Central memory CD4-positive, alpha-beta T cell (primary cell): Measurements from ENCODE around the gene DERL2.
A peak's percentile ranks its signal among the peaks of the same experiment; 100 is the strongest.

Experiments
- DNase-seq: peaks from one replicate; pipeline ENCODE4 v3.0.0; 2022

DERL2 gene

GRCh38 chr17:5500589-5501391 is 14.8 kb upstream of the DERL2 start:
- peak; percentile 79 for DNase-seq

- DNase-seq, result peak; percentile 1
These were observed 14.2 kb upstream of the DERL2 start for GRCh38 chr17:5500247-5500588.

GRCh38 chr17:5499476-5500231 is 13.7 kb upstream of the DERL2 start:
- no peak for DNase-seq

- no peak for DNase-seq
These were observed 7.0 kb upstream of the DERL2 start for GRCh38 chr17:5492970-5493369.

DNA sequence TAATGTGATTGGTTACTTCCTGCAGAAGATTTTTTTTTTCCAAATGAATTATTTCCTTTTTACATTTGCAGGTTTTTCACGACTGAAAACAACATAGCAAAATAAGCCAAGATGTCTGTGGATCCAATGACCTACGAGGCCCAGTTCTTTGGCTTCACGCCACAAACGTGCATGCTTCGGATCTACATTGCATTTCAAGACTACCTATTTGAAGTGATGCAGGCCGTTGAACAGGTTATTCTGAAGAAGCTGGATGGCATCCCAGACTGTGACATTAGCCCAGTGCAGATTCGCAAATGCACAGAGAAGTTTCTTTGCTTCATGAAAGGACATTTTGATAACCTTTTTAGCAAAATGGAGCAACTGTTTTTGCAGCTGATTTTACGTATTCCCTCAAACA is 2.8 kb upstream of the DERL2 start:
- DNase-seq, result no peak

- peak; percentile 99 for DNase-seq
These were observed 487 bp upstream of the DERL2 start, which contains the start of gene MIS12 for GRCh38 chr17:5486206-5487124. Gene MIS12 (plus strand): TSS chr17:5486566. CDS start chr17:5488863, 2,297 bp downstream.

DNA sequence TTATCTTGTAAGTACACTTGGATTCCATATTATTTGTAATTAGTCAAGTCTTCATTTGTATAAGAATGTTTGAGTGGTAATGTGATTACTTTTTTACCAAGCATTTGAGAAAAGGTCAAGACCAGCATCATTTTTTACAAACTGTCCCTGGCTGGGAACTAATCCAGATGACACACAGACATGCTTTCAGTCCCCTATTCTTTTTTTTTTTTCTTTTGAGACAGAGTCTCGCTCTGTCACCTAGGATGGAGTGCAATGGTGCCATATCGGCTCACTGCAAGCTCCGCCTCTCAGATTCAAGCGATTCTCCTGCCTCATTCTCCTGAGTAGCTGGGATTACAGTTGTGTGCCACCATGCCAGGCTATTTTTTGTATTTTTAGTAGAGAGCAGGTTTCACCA is 4.5 kb downstream of the DERL2 start:
- no peak for DNase-seq

GRCh38 chr17:5480962-5481361 is 5.0 kb downstream of the DERL2 start:
- no peak for DNase-seq

DNA sequence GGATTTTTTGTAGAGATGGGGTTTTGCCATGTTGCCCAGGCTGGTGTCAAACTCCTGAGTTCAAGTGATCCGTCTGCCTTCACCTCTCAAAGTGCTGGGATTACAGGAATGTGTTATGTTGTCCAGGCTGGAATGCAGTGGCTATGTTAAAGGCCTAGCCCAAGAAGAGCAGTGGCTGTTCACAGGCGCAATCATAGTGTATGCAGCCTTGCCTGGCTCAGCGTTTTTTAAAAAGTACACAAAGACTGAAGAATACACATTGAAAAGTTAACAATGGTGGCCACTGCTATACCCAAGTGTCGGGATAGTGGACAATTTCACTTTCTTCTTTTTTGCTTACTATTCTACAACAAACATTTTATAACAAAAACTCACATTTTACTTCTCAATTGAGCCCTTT is 7.0 kb downstream of the DERL2 start:
- no peak for DNase-seq

DNA sequence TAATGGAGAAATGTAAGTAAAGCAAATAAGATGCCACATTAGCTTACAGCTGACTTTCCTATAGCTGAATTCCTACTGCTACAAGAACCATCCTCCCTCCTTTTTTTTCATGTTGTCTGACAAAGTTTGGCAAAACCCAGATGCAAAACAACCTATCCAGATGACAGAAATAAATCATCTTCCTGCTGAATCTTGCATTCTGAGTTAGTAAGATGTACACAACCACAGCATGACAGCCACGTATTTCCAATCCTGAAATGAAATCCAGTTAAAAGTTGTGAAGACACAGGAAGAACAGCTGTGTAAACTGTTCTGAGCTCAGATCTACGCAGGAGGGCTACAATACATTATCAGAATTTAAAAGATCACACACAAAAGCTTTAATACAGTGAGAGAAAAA is 12.1 kb downstream of the DERL2 start:
- no peak for DNase-seq

GRCh38 chr17:5472511-5472910 is 13.5 kb downstream of the DERL2 start:
- no peak for DNase-seq

GRCh38 chr17:5468075-5468473 is 17.9 kb downstream of the DERL2 start:
- DNase-seq, result no peak

- no peak for DNase-seq
These were observed 18.6 kb downstream of the DERL2 start for GRCh38 chr17:5467416-5467815.

DNA sequence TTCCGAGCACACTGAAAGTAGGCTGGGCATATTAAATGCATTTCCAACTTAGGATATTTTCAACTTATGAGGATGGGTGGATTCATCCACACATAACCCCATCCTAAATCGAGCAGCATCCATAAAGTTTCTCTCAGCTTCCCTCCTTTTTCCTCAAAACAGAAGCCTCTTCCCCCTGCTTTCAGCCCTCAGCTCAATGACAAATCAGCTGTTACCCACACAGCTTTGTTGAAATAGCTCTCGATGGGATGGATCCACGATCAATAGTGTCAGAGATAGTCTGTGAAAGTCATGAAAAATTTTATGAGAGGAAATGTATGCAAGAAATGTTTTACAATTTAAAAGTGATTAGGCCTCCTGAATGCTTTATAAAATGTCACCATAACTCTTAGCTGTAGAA is 19.7 kb downstream of the DERL2 start:
- DNase-seq, result no peak

GRCh38 chr17:5464717-5465507 is 21.1 kb downstream of the DERL2 start:
- no peak for DNase-seq

GRCh38 chr17:5446786-5447185 is 39.2 kb downstream of the DERL2 start:
- DNase-seq, result no peak

- no peak for DNase-seq
These were observed 41.8 kb downstream of the DERL2 start for GRCh38 chr17:5444209-5444608.

- no peak for DNase-seq
These were observed 42.2 kb downstream of the DERL2 start for GRCh38 chr17:5443728-5444127.

DNA sequence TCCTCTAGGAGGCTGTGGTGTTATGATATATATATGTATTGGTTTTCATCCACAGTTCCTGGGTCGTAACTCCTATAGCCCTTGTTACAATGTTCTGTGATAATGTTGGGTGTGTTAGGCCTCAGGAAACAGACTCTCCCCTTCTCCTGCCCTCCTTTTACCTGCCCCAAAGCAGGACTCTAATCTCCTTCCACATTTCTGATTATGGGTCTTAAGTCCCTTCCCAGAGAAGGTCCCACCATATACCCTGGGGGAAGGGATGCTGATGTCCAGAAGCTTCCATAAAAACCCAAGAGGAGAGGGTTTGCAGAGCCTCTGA is 46.6 kb downstream of the DERL2 start:
- no peak for DNase-seq

- DNase-seq, result peak; percentile 89
These were observed 47.1 kb downstream of the DERL2 start, which contains the start of gene C1QBP for GRCh38 chr17:5438716-5439445. Gene C1QBP (minus strand): TSS chr17:5439155. CDS start chr17:5439073, 82 bp downstream.

GRCh38 chr17:5437721-5438317 is 48.2 kb downstream of the DERL2 start:
- DNase-seq, result peak; percentile 18
